A549 (cell line): Measurements from ENCODE around the gene TPI1.

ENCODE experiments used
- KDM5A ChIP-seq: fragments of 200-600 bp; sonication (generic); IDR thresholded peaks from 2 replicates; pipeline ENCODE4 v1.6.1; 2016; ENCODE audit warnings: antibody characterized with exemption, mild to moderate bottlenecking
- POLR2A ChIP-seq: IDR thresholded peaks from 2 replicates; pipeline ENCODE4 v1.6.1; 2012; ENCODE audit warnings: mild to moderate bottlenecking, low read length

DNA sequence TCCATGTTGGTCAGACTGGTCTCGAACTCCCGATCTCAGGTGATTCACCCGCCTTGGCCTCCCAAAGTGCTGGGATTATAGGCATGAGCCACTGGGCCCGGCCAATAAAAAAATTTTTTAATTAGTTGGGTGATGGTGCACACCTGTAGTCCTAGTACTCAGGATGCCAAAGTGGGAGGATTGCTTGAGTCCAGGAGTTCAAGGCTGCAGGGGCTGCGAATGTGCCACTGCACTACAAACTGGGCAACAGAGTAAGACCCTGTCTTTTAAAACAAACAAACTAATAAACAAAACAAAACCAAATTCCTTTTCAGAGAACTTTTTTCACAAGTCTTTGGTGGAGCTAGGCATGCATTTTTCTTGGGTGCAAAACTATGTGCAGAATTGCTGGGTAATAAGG is 15.9 kb downstream of the TPI1 start:
- TF ChIP-seq KDM5A (no peak), POLR2A (no peak)
